ENCODE results near the gene NIPAL3.

The NIPAL3 gene

DNA sequence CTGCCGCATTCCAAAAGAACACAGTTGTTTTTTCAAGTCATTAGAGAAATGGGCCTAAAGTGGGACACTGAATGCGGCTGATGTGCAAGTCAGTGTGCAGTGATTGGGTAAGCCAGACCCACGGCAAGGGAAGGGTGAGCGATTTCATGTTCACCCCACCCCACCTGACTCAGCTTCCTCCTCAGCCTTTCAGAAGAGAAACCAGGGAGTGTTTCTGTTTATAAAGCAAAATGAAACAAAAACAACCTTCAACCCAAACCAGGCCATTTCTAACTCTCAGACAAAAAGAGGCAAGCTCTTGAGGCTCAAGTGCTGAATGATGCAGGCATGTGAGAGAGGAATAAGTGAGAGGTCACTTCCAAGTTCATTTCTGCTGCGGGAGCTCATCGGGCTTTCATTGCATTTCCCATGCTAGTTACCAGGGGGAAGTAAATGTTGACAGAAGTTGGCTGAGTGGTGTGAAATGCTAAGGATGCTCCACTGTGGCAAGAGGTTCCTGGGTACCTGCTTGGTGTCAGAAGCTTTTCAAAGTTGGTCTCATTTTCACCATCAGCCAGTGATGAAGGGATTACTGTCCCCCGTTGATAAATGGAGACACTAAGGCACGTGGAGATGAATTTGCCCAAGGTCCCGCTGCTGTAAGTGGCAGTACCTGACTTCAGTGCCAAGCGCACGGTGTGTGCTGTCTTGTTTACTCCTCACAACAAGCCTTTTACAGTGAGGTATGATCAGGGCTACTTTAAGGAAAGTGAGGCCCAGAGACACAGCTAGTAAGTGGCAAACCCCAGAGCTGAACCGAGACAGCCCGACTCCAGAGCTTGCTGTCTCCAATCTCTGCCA is 31.1 kb upstream of the NIPAL3 start:
- H3K4me3 ChIP-seq (ENCODE audit: control insufficient read depth, low read depth, low read length) = no peak overlapping the region
- no peak for DNase-seq (ENCODE audit: low read depth)
- TF ChIP-seq, protein P1, sequence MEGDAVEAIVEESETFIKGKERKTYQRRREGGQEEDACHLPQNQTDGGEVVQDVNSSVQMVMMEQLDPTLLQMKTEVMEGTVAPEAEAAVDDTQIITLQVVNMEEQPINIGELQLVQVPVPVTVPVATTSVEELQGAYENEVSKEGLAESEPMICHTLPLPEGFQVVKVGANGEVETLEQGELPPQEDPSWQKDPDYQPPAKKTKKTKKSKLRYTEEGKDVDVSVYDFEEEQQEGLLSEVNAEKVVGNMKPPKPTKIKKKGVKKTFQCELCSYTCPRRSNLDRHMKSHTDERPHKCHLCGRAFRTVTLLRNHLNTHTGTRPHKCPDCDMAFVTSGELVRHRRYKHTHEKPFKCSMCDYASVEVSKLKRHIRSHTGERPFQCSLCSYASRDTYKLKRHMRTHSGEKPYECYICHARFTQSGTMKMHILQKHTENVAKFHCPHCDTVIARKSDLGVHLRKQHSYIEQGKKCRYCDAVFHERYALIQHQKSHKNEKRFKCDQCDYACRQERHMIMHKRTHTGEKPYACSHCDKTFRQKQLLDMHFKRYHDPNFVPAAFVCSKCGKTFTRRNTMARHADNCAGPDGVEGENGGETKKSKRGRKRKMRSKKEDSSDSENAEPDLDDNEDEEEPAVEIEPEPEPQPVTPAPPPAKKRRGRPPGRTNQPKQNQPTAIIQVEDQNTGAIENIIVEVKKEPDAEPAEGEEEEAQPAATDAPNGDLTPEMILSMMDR (IDR thresholded peaks at IDR 0.05; ENCODE audit: control insufficient read depth, insufficient read depth, low read depth, low read length, missing control alignments) = no peak

DNA sequence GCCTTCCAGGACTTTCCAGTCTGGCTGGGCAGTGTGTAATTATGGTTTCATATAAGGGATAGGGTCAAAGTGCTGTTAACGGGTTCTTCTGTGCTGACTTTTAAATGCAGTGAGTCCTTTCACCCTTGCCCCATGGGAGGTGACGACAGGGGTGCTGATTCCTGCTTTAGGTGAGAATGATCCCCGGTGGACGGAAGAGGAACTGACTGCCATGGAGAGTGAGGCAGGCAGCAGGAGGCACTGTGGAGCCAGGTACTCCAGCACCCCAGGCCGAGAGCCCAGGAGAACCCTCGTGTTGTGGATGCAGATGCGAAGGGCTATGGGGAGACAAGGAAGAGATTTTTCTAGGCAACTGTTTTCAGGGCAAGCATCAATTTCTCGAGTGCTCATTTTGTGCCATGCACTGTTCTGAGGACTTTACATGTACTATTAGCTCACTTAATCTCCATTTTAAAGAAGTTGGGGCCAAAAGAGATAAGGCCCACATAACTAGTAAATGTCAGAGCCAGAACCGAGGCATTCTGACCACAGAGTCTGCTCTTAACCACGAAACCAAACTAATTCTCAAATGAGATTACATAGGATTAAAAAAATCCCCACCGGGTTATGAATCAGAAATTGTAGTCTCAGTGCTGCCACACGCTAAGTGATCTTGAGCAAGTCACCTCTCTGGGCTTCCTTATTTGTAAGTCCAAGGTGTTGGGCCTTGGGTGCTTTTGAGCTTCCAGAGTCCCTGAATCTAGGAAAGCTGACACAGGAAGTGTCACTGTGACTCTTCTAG is 30.3 kb upstream of the NIPAL3 start:
- H3K4me3 ChIP-seq (ENCODE audit: control insufficient read depth, low read depth, low read length) = no peak overlapping the region
- DNase-seq (ENCODE audit: low read depth) = no peak
- TF ChIP-seq, protein P1 (IDR thresholded peaks at IDR 0.05; ENCODE audit: control insufficient read depth, insufficient read depth, low read depth, low read length, missing control alignments) = peak; percentile 57

DNA sequence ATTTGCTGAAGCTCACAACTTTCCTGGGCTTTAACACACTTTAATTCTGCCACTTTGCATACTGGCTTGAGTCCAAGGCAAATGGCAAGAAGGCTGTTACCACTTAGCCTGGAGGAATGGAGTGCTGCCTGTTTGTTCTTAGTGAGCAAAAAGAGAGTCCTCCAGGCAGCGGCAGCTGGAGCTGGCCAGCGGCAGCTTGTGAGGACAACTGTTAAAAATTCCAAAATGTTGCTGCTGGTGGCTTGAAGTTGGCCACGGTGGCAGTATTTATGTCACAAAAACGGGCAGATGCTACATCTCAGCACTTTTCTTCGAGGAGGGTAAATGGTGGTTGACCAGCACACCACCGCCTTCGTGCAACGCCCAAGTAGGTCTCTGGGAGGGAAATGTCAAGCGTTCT is 29.4 kb upstream of the NIPAL3 start:
- TF ChIP-seq, protein P1 (IDR thresholded peaks at IDR 0.05; ENCODE audit: control insufficient read depth, insufficient read depth, low read depth, low read length, missing control alignments) = no peak
- no peak overlapping the region for H3K4me3 ChIP-seq (ENCODE audit: control insufficient read depth, low read depth, low read length)
- no peak for DNase-seq (ENCODE audit: low read depth)

DNA sequence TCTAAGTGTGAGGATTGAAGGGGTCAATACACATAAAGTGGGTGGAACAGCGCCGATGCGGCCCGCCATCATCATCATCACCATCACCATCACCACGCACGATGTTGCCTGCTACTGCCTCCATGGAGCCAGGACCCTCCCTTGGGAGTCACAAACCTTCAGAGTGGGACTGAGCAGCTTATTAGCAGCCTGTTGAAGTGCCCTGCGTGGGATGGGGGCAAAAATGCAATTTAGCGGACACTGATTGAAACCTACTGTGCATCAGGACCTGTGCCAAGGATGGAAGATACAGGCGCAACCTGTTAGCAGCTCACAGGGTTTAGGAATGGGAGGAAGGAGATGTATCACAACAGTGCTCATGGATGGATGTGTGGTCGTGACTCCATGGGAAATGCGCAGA is 28.7 kb upstream of the NIPAL3 start:
- H3K4me3 ChIP-seq (ENCODE audit: control insufficient read depth, low read depth, low read length) = no peak overlapping the region
- TF ChIP-seq, protein P1 (IDR thresholded peaks at IDR 0.05; ENCODE audit: control insufficient read depth, insufficient read depth, low read depth, low read length, missing control alignments) = no peak
- no peak for DNase-seq (ENCODE audit: low read depth)

DNA sequence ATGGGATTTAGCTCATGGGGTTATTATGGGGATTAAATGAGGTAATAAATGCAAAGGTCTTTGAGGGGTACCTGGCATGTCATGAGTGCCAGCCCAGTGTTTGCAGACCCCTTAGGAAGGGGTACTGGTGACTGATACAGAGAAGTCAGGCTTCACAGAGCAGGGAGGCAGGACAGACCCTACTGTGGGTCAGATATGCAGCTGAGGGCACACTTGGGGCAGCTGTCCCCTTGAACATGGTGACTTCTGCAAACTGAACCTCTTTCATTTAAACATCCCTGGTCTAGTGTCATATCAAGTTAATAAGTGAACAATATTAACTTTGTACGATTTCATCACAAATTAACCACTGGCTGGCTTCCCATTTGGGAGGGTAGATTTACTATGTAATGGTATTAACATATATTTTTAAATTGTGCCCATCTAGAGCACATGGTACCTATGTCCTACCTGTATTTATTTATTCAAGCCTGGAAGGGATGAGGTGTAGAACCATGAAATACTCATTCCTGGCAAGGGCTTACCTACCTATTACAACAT is 27.9 kb upstream of the NIPAL3 start:
- TF ChIP-seq, protein P1 (IDR thresholded peaks at IDR 0.05; ENCODE audit: control insufficient read depth, insufficient read depth, low read depth, low read length, missing control alignments) = no peak
- no peak overlapping the region for H3K4me3 ChIP-seq (ENCODE audit: control insufficient read depth, low read depth, low read length)
- DNase-seq (ENCODE audit: low read depth) = no peak

DNA sequence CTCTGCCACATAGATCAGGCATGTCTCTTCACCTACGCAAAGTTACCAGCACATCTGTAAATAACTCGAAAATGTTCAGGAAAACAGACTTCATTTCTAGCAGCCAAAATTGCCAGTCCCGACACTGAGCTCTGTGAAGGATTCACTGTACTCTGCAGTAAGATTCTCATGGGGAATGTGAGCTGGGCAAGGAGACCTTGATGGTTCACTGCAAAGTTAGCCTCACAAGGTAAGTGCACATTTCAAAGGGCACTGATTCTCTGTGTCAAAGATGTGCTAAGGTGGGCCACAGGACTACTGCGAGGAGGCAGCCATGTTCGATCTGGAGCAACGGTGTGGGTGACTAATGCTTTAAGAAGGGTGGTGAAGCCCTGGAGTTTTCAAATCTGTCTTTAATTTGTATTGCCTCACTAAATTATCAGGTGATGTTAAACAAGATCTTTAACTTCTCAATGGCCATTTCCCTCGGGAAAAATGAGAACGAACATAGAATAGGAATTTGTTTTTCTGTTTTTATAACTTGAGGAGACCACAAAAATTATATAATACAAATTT is 27.2 kb upstream of the NIPAL3 start:
- DNase-seq (ENCODE audit: low read depth) = no peak
- TF ChIP-seq, protein P1 (IDR thresholded peaks at IDR 0.05; ENCODE audit: control insufficient read depth, insufficient read depth, low read depth, low read length, missing control alignments) = no peak
- H3K4me3 ChIP-seq (ENCODE audit: control insufficient read depth, low read depth, low read length) = no peak overlapping the region

All from AG09309 (cell line).